Muscle layer of colon (tissue), 2 donors: ENCODE results near the gene AGXT.

Experiments used
- H3K27ac ChIP-seq: one replicate; pipeline ENCODE4 v1.7.0; 2013; ENCODE audit warnings: low read depth, mild to moderate bottlenecking, low read length, moderate library complexity
- H3K27me3 ChIP-seq, 2 donors: one replicate each; pipeline ENCODE4 v1.7.0; 2013; ENCODE audit warnings: low read length in 2 of 2, mild to moderate bottlenecking in 2 of 2; ENCODE audit not compliant: insufficient read depth in 2 of 2, control insufficient read depth in 1 of 2
- H3K36me3 ChIP-seq: one replicate; pipeline ENCODE4 v1.7.0; 2013; ENCODE audit warnings: mild to moderate bottlenecking, low read length; ENCODE audit not compliant: insufficient read depth
- H3K4me1 ChIP-seq: one replicate; pipeline ENCODE4 v1.7.0; 2013; ENCODE audit warnings: mild to moderate bottlenecking, low read length; ENCODE audit not compliant: insufficient read depth
- H3K4me3 ChIP-seq, 2 donors: one replicate each; pipeline ENCODE4 v1.7.0; 2013; ENCODE audit warnings: low read length in 2 of 2, low read depth in 1 of 2, mild to moderate bottlenecking in 1 of 2, moderate library complexity in 1 of 2
- H3K9ac ChIP-seq: one replicate; pipeline ENCODE4 v1.7.0; 2013; ENCODE audit warnings: low read length
- H3K9me3 ChIP-seq: one replicate; pipeline ENCODE4 v1.7.0; 2013; ENCODE audit warnings: mild to moderate bottlenecking, low read length
- donor health status: abdominal sarcoma.
- donor health status: Adenocarcinoma of cecum.

Gene AGXT

GRCh38 chr2:240909216-240909974, 40.8 kb downstream of the AGXT start:
- Histone ChIP-seq H3K27me3 (peaks cover 0 to 17% of the 10 kb centered on the region in 2 donors), H3K4me3 (no peak overlapping the region), H3K36me3 (no peaks in the 10 kb centered on the region), H3K9me3 (no peaks in the 10 kb centered on the region), H3K9ac (no peak overlapping the region), H3K27ac (no peak overlapping the region), H3K4me1 (no peaks in the 10 kb centered on the region)

GRCh38 chr2:240911641-240912265, 43.1 kb downstream of the AGXT start:
- no peak overlapping the region for H3K27ac ChIP-seq
- no peaks in the 10 kb centered on the region for H3K36me3 ChIP-seq
- H3K4me1 ChIP-seq: no peaks in the 10 kb centered on the region
- peaks cover 0 to 33% of the 10 kb centered on the region in 2 donors for H3K27me3 ChIP-seq
- H3K4me3 ChIP-seq: no peak overlapping the region
- no peaks in the 10 kb centered on the region for H3K9me3 ChIP-seq
- no peak overlapping the region for H3K9ac ChIP-seq

GRCh38 chr2:240912878-240913809, 44.5 kb downstream of the AGXT start:
- Histone ChIP-seq H3K27me3 (peaks cover 0 to 38% of the 10 kb centered on the region in 2 donors), H3K4me1 (no peaks in the 10 kb centered on the region), H3K36me3 (no peaks in the 10 kb centered on the region), H3K9ac (no peak overlapping the region), H3K27ac (no peak overlapping the region), H3K9me3 (no peaks in the 10 kb centered on the region), H3K4me3 (no peak overlapping the region)

DNA sequence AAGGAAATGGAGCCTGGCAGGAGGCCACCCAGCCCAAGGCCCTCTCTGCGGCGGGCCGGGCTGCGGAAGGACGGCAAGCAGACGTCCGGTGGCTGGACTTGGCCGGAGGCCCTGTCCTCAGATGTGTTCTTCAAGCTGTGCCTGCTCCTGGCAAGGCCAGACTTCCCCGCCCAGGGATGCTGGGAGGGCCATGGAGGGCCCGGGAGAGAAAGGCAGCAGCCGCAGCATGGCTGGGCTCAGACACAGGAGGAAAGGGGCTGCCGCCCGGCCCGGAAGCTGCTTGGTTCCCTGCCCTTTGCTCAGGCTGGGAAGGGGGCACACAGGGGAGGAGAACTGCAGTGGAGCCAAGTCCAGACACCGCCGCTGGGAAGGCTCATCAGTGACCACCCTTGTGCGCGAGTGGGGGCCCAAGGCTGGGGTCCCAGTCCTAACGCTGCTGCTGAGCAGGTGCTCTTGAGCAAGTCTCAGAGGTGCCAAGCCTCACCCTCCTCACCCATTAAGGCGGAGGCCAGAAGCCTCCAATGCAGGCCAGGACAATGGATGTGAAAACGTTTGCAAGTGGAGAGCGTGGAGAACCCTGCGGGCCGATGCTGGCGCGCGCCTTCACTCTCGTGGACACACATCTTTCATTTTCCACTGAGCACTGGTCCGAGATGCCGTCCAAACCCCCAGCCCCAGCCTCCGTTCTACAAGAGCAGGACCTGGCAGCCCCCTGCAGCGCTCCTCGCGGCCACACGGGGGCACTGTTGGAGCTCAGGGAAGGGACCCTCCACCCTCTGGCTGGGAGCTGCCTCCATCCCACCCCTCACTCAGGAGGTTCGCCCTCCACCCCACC, 45.4 kb downstream of the AGXT start:
- H3K4me1 ChIP-seq: no peaks in the 10 kb centered on the region
- H3K27me3 ChIP-seq: peaks cover 0 to 38% of the 10 kb centered on the region in 2 donors
- H3K27ac ChIP-seq: no peak overlapping the region
- no peaks in the 10 kb centered on the region for H3K9me3 ChIP-seq
- H3K9ac ChIP-seq: no peak overlapping the region
- H3K36me3 ChIP-seq: no peaks in the 10 kb centered on the region
- no peak overlapping the region for H3K4me3 ChIP-seq

DNA sequence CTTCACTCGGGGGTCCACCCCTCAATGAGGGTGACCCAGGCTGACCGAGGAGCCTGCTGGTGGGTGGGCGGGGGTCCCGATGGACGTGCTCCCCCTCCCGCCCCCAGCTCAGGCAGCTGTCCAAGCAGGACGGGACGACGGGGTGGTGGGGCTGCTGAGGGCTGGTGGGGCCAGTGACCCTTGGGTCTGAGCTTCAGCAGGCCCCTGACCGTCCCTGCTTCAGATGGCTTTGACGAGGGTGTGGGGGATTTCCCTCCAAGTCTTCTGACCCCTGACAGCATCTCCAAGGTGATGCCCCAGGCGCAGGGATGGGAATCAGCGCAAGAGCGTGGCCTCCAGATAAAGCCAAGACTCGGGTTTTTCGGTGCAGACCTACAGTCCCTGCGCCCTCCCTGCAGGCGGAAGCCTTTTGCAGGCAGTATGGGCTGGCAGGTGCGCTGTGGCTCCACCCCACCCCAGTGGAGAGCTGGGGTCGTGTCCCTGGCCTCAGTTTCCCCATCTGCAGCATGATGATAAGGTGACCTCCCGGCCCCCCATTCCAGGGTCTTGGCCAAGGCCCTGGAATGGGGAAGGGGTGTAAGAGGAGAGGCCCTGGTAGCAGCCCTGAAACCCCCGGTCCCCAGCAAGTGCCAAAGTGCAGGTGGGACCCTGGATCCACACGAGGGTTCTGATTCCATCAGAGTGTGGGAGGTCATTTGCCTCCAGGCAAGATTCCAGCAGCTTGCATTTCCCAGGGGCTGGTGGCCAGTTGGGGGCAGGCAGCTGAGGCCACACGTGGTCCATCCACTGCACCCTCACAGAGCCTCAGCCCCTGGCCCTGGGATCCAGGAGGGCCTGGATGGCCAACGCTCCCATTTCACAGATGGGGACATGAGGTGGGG, 46.3 kb downstream of the AGXT start:
- H3K27me3 ChIP-seq: peaks cover 0 to 38% of the 10 kb centered on the region in 2 donors
- no peak overlapping the region for H3K4me3 ChIP-seq
- H3K9ac ChIP-seq: no peak overlapping the region
- H3K4me1 ChIP-seq: no peaks in the 10 kb centered on the region
- no peaks in the 10 kb centered on the region for H3K9me3 ChIP-seq
- no peaks in the 10 kb centered on the region for H3K36me3 ChIP-seq
- no peak overlapping the region for H3K27ac ChIP-seq

DNA sequence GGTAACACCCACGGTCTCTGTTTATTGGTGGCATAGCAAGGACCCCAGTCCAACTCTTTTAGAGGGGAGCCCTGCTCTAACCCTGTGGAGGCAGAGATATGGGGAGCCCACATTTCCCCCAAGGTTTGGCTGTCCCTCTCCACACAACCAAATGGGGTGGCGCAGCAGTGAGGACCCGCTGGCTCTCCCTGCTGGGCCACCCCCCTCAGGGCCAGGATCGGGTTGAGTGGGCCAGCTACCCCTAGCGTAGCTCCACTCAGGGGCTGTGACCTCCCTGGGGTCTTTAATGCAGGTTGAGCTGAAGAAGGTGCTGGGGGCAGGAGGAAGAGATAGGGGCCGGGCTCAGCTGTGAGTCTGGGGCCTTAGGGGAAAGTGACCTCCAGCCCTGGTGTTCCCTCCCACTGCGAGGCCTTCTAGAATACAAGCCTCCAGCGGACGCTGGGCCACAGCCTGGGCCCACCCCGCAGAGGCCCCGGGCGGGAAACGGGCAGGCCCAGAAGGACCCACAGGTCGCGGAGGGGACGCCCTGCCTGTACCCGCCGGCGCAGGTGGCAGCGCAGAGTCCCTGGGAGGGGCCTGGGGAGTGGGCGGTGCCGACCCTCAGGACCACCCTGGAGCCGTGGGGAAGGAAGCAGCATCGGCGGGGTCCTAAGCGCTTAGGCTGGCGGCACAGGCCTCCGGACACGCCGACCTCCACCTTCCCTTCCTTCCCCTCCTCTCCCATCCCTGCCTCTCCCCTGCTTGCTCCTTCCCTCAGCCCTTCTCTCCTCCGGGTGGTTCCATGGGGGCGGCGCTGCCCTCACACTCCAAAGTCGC, 47.1 kb downstream of the AGXT start:
- no peak overlapping the region for H3K9ac ChIP-seq
- peaks cover 0 to 38% of the 10 kb centered on the region in 2 donors for H3K27me3 ChIP-seq
- no peak overlapping the region for H3K27ac ChIP-seq
- no peaks in the 10 kb centered on the region for H3K9me3 ChIP-seq
- H3K4me1 ChIP-seq: no peaks in the 10 kb centered on the region
- H3K36me3 ChIP-seq: no peaks in the 10 kb centered on the region
- no peak overlapping the region for H3K4me3 ChIP-seq

GRCh38 chr2:240916571-240917008, 48.0 kb downstream of the AGXT start:
- no peak overlapping the region for H3K4me3 ChIP-seq
- H3K9ac ChIP-seq: no peak overlapping the region
- H3K36me3 ChIP-seq: no peaks in the 10 kb centered on the region
- H3K27me3 ChIP-seq: peaks cover 0 to 38% of the 10 kb centered on the region in 2 donors
- H3K27ac ChIP-seq: no peak overlapping the region
- H3K4me1 ChIP-seq: no peaks in the 10 kb centered on the region
- H3K9me3 ChIP-seq: no peaks in the 10 kb centered on the region

DNA sequence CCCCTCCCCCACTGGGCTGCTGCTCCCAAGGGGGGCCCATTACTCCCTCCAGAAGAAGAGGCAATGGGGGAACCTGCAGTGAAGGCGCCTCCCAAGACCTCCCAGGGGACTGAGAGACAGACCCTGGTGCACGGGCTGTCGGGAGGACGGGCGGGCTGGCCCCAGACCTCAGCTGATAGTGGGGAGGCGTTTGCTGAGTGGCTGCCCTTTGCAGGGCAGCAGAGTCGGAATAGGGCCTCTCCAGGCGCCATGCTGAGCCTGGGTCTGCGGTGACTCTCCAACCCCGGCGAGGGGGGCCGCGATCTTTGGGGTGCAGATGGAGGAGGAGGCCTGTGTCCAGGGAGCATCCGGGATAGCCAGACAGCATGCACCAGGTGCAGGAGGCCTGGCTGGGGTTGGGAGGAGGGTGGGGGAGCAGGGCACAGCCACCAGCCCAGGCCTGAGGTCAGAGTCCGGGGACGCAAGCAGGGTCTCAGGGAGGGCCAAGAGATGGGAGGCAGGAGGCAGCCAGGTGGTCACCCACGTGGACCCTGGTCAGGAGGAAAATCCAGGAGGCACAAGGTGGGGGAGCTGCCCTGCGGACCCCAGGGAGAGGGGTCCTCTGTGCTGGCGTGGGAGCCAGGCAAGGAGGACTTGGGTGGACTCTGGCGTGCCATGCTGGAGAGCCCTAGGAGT, 48.5 kb downstream of the AGXT start:
- Histone ChIP-seq H3K27ac (no peak overlapping the region), H3K9me3 (no peaks in the 10 kb centered on the region), H3K4me3 (no peak overlapping the region), H3K4me1 (no peaks in the 10 kb centered on the region), H3K27me3 (peaks cover 0 to 38% of the 10 kb centered on the region in 2 donors), H3K36me3 (no peaks in the 10 kb centered on the region), H3K9ac (no peak overlapping the region)

DNA sequence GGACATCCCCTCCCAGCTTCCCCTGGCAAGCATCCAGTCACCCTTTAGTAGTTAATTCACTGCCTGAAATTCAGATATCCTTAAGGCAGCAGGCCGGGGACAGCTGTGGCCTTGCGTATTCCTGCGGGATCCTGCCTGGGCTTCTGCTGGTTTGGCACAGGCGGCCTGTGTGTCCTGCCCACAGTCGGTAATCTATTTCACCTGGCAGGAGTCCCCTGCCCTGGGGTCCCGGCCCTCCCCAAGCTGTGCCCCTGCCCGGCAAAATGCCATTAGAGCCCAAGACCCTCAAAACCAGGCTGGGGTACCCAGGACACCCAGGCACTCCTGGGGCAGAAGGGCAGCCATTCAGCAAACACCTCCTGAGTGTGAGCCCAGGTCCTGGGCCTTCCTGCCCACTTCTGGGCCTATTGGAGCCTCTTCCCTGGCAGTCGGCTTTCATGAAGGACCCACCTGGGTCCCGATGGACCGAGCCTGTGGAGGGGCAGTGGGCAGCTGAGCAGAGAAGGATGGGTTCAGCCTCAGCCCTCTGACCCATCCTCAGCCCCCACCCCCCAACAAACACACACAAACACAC, 49.1 kb downstream of the AGXT start:
- Histone ChIP-seq H3K27ac (no peak overlapping the region), H3K36me3 (no peaks in the 10 kb centered on the region), H3K4me1 (no peaks in the 10 kb centered on the region), H3K27me3 (peaks cover 0 to 35% of the 10 kb centered on the region in 2 donors), H3K9me3 (no peaks in the 10 kb centered on the region), H3K9ac (no peak overlapping the region), H3K4me3 (no peak overlapping the region)
